ENCODE measurements around the gene TOGARAM2. TPM values are rescaled to one million over a fixed set of nuclear protein-coding genes. Genes with fewer than 3 reads are reported as not detected.
"Not testable (repeated sequence)": the region's sequence is repeated elsewhere in the genome, so short reads cannot be mapped to it uniquely, and the experiment has no call there.

TOGARAM2 gene
- total RNA-seq, 2 donors from 2014 or later: 15.5 to 24.8 TPM

GRCh38 chr2:28972778-28973335 is 8.2 kb upstream of the TOGARAM2 start:
- intact Hi-C loops (cut with DNase I): no loop called here

GRCh38 chr2:28974252-28974651 is 6.8 kb upstream of the TOGARAM2 start:
- no peak for DNase-seq
- intact Hi-C loops (cut with DNase I): no loop called here
- no peak for ATAC-seq

More at GRCh38 chr2:28972778-28973335, 8.2 kb upstream of the TOGARAM2 start:
- DNase-seq (no peak), ATAC-seq (no peak)

- ATAC-seq (no peak), DNase-seq (no peak)
- intact Hi-C loops (cut with DNase I): loop anchor here in 1 of 2 donors (5.0 kb wide), 1 partner anchor 37 kb away; no protein-coding TSS in a partner anchor
These were observed 5.4 kb upstream of the TOGARAM2 start for GRCh38 chr2:28975671-28976070.

GRCh38 chr2:28976584-28976983 is 4.5 kb upstream of the TOGARAM2 start:
- DNase-seq: peak; percentile 61
- intact Hi-C loops (cut with DNase I): loop anchor here in 1 of 2 donors (5.0 kb wide), 1 partner anchor 36 kb away; no protein-coding TSS in a partner anchor
- ATAC-seq: peak; percentile 71 to 88

GRCh38 chr2:28977176-28977875 is 3.8 kb upstream of the TOGARAM2 start:
- DNase-seq (no peak), ATAC-seq (no peak)
- intact Hi-C loops (cut with DNase I): loop anchor here in 1 of 2 donors (5.0 kb wide), 1 partner anchor 35 kb away; no protein-coding TSS in a partner anchor

- ATAC-seq: not testable (repeated sequence)
- intact Hi-C loops (cut with DNase I): loop anchor here in 1 of 2 donors (5.0 kb wide), 1 partner anchor 34 kb away; no protein-coding TSS in a partner anchor
These were observed 3.1 kb upstream of the TOGARAM2 start for GRCh38 chr2:28978001-28978400.

GRCh38 chr2:28978606-28979005 is 2.5 kb upstream of the TOGARAM2 start:
- DNase-seq: no peak
- no peak for ATAC-seq
- intact Hi-C loops (cut with DNase I): loop anchor here in 1 of 2 donors (5.0 kb wide), 1 partner anchor 34 kb away; no protein-coding TSS in a partner anchor

More at GRCh38 chr2:28978001-28978400, 3.1 kb upstream of the TOGARAM2 start:
- not testable (repeated sequence) for DNase-seq

GRCh38 chr2:28979041-28979440 is 2.1 kb upstream of the TOGARAM2 start:
- DNase-seq (no peak), ATAC-seq (no peak)
- intact Hi-C loops (cut with DNase I): loop anchor here in 1 of 2 donors (5.0 kb wide), 1 partner anchor 33 kb away; no protein-coding TSS in a partner anchor

GRCh38 chr2:28979576-28980366 is 1.3 kb upstream of the TOGARAM2 start:
- intact Hi-C loops (cut with DNase I): loop anchor here in 1 of 2 donors (5.0 kb wide), 1 partner anchor 33 kb away; no protein-coding TSS in a partner anchor
- no peak for ATAC-seq
- no peak for DNase-seq

GRCh38 chr2:28980368-28981015 is 606 bp upstream of the TOGARAM2 start:
- intact Hi-C loops (cut with DNase I): no loop called here
- ATAC-seq (no peak), DNase-seq (no peak)

GRCh38 chr2:28981620-28982376 is 700 bp downstream of the TOGARAM2 start:
- DNase-seq (no peak), ATAC-seq (peak; percentile 16 to 72)
- intact Hi-C loops (cut with DNase I): no loop called here

- DNase-seq: no peak
- intact Hi-C loops (cut with DNase I): no loop called here
- no peak for ATAC-seq
These were observed 1.4 kb downstream of the TOGARAM2 start for GRCh38 chr2:28982381-28982950.

GRCh38 chr2:28986429-28986828 is 5.3 kb downstream of the TOGARAM2 start:
- intact Hi-C loops (cut with DNase I): no loop called here
- DNase-seq: no peak
- ATAC-seq: no peak

GRCh38 chr2:28989973-28990372 is 8.9 kb downstream of the TOGARAM2 start:
- DNase-seq: no peak
- no peak for ATAC-seq
- intact Hi-C loops (cut with DNase I): no loop called here

- ATAC-seq (no peak), DNase-seq (no peak)
- intact Hi-C loops (cut with DNase I): no loop called here
These were observed 9.3 kb downstream of the TOGARAM2 start for GRCh38 chr2:28990445-28990844.

GRCh38 chr2:28991021-28991420 is 9.9 kb downstream of the TOGARAM2 start:
- intact Hi-C loops (cut with DNase I): no loop called here
- DNase-seq (peak; percentile 71), ATAC-seq (peak; percentile 50 to 77)

- DNase-seq (no peak), ATAC-seq (peak; percentile 28 to 50)
- intact Hi-C loops (cut with DNase I): no loop called here
These were observed 10.4 kb downstream of the TOGARAM2 start for GRCh38 chr2:28991460-28991859.
